ENCODE results near the gene SAV1.
"Not testable (repeated sequence)": the region's sequence is repeated elsewhere in the genome, so short reads cannot be mapped to it uniquely, and the experiment has no call there.

The SAV1 gene

DNA sequence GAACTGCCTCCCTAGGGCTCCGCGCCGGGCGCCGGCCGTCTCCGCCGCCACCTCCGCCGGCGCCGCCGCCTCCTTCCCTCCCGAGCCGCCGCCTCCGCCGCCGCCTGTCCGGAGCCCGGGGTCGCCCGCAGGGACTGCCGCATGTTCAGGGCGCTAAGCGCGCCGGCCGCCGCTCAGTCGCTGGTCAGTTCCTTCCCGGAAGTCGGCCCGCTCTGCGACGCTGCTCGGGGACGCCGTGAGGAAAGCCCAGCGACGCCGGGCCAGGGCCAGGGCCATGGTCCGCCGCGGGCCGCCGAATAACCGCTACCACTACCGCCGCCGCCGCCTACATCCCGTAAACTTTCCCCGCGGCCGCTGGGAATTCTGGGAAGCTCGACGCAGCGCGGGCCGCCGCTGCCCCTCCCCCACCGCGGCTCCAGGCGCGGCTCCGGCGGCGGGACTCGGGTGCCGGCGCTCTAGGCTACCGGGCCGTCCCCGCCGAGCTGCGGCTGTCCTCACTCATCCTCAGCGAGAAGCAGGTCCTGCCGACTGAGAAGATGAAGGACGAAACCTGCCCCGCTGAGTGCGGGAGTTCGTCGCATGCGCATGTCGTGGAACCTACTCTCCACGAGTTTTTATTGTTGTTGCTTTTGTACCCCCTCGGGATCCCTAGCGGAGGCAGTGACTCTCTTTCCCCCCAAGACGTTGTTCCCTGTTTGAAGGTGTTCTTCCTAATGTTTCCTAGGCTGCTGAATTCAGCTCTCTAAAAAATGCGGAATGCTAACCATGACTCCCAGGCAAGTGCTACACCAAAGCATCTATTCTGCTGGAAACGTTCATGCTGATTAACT is at the start of gene SAV1:
SAV1 (minus strand) TSS at position 311 of the 830 bp plus-strand sequence. CDS start 339 bp downstream, outside the sequence.
- DNase-seq: no peak

DNA sequence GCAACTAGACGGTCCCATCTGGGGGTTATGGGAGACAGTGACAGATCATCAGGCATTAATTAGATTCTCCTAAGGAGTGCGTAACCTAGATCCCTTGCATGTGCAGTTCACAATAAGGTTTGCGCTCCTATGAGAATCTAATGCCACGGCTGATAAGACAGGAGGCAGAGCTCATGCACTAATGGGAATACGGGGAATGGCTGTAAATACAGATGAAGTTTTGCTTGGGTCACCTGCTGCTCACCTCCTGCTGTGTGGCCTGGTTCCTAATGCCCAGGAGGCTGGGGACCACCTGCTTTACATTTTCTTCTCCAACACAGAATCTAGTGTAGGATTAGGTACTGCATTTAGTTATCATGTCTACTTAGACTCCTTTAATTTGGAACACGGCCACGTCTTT is 49.7 kb upstream of the SAV1 start:
- DNase-seq: no peak

DNA sequence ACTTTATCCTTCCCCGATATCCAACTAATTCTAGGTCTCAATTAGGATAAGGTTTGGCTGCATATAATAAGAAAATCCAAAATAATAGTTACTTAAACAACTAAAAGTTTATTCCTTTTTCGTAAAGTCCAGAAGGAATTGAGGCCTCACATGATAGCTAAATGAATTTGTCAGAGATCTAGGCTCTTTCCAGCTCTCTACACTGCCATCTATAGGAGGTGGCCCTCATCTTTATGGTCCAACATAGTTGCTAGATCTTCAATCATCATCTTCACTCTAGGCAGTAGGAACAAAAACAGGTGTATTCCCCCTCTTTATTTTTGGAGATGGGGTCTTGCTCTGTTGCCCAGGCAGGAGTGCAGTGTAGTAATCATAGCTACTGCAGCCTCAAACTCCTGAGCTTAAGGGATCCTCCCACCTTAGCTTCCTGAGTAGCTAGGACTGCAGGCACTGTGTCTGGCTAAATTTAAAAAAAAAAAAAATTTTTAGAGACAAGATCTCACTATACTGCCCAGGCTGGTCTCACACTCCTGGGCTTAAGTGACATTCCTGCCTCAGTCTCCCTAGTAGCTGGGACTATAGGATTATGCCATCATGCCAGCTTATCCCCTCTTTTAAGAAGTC is 46.5 kb upstream of the SAV1 start:
- no peak for DNase-seq

DNA sequence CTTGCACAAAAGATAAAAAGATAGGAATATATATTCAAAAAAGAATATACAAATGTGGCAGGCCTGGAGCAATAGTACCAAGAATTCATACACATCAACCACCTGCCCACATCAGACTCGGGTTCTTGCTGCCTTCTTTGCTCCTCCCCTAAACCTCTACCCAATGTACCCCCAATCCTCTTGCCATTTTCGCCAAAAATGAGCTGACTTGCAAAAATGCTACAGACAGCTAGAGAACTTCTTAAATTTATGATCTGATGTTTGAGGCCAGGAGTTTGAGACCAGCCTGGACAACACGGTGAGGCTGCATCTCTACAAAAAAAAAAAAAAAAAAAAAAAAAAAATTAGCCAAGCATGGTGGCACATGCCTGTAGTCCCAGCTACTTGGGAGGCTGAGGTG is 42.9 kb upstream of the SAV1 start:
- DNase-seq: no peak

DNA sequence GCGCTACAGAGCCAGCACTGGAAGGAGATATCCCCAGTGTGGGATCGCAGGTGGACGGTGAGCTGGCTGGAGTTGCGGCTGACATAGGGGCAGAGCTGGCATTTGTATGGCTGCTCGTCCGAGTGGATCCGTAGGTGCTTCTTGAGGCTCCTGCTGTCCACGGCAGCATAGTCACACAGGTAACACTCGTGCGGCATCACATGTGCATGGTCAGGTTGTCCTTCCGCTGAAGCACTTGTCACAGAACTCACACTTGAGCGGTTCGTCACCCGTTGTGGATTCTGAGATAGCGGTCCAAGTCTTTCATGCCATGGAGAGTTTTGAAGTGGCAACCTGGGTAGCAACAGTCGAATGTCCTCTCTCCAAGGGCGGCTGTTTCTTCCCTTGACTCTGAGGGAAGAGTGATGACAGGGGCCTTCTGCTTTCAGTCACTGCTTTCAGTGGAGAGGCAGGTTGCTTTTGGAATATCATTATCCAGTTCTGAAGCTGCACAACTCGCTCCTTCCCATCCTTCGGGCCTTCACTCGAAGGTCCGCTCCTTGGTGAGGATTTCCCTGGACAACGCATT is 37.0 kb upstream of the SAV1 start:
- DNase-seq: no peak

DNA sequence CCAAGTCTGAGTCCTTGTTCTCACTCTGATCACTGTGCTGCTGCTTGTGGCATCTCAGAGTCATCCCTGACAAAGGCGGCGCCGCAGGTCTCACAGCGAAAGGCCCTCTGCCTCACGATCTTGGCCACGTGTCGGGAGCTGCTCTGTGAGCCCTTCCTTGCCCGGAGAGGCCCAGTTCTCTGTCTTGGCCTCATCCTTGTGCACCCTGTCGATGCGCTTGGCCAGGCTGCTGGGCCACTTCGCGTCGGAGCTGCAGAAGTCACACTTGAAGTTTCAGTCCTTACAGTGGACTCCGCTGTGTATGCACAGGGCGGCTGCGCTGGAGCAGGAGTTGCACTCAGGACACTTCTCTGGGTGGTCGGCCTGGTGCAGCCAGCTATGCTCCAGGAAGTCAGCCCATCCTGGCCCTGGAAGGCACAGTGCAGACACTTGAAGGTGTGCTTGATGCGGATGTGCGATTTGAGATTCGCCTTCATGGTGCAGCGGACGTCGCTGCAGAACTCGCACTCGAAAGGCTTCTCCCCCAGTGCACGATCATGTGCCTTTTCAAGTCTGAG is 36.4 kb upstream of the SAV1 start:
- DNase-seq: no peak

DNA sequence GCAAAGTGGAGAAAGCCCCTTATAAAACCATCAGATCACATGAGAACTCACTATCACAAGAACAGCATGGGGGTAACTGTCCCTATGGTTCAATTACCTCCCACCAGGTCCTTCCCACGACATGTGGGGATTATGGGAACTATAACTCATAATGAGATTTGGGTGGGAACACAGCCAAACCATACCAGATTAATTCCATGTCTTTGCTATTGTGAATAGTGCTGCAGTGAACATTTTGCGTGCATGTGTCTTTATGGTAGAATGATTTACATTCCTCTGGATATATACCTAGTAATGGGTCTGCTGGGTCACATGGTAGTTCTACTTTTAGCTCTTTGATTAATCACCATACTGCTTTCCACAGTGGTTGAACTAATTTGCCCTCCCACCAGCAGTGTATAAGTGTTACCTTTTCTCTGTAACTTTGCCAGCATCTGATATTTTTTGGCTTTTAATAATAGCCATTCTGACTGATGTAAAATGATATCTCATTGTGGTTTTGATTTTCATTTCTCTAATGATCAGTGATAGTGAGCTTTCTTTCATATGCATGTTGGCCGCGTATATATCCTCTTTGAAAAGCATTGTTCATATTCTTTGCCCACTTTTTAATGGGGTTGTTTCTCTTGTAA is 29.7 kb upstream of the SAV1 start:
- DNase-seq: no peak

DNA sequence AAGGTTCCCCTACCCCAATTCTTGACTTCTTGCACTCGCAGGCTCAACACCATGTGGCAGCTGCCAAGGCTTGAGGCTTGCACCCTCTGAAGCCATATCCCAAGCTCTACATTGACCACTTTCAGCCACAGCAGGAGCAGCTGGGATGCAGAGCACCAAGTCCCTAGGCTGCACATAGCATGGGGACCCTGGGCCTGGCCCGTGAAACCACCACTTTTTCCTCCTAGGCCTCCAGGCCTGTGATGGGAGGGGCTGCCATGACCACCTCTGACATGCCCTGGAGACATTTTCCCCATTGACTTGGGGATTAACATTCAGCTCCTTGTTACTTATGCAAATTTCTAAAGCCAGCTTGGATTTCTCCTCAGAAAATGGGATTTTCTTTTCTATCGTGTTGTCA is 26.2 kb upstream of the SAV1 start:
- DNase-seq: not testable (repeated sequence)

DNA sequence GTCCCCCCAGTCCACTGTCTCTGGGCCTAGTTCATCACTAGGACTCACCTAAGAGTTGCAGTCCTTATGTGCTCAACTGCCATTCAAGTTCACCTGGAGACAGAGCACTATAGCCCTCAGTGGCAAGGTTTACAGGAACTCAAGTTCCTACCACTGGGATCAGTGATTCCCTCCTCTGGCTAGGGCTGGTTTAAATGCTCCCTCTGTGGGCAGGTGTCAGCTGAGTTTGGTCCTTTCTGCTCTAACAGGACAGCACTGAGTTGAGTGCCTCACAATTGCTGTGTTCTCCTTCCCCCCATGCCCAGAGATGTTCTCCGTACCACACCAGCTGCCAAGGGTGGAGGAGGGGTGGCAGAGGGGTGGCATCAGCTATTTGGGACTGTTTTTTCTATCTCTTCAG is 20.8 kb upstream of the SAV1 start:
- no peak for DNase-seq

DNA sequence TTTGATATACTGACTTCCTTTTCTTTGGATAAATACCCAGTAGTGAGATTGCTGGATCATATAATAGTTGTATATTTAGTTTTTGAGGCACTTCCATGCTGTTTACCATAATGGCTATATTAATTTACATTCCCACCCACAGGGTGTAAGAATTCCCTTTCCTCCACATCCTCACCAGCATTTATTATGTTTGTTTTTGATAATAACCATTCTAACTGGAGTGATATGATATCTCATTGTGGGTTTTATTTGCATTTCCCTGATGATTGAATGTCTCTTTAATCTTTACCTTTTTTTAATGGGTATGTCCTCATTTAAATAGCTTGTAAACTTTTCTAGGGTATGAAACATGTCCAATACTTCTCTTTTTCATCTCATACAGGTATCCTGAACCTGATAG is 11.6 kb upstream of the SAV1 start:
- no peak for DNase-seq

DNA sequence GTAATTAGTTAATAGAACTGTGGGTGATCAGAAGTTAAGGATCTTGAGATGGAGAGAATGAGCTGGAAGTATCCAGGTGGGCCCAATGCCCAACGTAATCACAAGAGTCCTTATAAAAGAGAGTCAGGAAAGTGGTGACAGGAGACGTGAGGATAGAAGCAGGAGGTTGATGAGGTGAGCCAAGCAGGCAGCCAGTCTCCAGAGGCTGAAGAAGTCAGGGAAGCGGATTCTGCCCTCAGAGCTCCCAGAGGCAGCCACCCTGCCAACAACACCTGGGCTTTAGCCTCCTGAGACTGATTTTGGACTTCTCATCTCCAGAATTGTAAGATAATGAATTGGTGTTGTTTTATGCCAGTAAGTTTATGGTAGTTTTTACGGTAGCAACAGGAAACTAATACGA is 10.1 kb upstream of the SAV1 start:
- DNase-seq: no peak

DNA sequence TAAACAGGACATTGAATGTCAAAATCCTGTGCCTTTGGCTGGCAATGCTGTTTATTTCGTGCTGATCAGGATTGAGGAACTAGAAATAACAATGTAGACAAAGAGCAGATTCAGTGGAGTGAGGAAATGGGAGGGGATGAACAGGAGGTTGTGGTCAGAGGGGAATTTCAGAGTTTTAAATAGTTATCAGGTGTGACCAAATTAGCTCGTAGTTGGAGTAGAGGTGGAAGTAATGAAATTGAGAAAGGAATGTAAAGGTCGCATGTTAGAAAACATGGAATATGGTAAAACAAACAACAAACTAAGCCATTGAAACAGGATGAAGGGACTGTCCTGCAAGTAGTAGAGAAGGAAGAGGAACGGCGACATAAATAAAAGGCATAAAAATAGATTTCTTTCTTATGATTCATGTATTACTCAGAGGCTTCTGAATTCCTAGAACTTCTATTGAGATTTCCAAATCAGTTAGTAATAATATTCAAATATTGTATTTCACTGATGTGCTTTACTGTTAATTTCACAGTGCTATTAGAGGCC is 9.5 kb upstream of the SAV1 start:
- DNase-seq: no peak

DNA sequence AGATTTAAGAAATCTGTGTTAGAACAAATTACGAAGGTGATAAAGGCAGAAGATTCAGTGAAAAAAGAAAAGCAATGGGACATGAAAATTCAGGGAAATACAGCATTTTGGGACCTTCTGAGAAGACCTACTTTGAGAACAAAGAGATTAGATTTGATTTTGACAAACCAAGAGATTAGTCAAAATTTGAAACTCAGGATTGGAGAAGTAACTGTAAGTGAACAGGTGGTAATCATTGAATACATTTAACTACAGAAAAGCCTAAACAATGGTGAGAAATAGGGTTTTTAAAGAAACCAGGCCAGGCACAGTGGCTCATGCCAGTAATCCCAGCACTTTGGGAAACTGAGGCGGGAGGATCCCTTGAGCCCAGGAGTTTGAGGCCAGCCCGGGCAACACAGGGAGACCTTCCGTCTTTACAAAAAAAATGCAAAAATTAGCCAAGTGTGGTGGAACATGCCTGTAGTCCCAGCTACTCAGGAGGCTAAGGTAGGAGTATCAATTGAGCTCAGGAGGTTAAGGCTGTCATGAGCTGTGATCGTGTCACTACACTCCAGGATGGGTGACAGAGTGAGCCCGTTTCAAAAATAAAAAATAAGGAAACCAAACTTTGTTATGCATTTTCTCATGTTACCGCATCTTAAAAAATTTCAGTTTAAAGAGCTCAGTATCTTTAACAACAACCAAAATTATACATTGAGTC is 8.9 kb upstream of the SAV1 start:
- no peak for DNase-seq

DNA sequence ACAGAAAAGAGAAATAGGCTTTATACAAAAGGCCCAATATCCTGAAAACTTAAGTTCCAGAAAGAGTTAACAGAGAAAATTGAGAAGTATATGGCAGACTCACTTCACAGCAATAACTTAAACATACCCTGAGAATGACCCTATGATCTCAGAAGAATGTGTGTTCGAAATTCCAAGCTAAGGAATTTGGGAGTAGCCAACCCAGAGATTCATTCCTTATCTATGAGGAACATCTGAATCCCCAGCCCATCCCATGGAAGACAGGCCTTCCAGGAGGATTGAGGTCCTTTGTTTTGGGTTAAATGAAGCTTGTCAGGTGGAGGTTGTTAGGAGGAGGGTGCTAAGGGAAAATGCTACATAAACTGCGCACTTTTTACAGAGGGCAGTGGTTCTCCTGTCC is 7.5 kb upstream of the SAV1 start:
- DNase-seq: no peak

DNA sequence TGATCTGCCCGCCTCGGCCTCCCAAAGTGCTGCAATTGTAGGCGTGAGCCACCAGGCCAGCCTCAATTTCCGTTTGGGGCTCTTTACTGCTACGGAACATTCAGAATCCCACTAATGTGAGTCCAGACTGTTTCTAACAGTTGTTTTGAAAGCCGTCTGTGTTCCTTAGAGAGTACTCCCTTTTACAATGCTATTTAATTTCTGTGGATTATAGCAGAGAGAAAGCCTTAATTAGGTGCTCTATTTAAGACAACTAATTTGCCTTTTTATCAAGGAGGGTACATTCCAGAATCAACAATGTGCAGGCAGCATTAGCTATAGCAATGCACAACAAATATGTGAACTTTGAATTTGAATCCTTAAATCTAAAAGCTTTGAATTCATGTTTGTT is 2.8 kb upstream of the SAV1 start:
- no peak for DNase-seq

DNA sequence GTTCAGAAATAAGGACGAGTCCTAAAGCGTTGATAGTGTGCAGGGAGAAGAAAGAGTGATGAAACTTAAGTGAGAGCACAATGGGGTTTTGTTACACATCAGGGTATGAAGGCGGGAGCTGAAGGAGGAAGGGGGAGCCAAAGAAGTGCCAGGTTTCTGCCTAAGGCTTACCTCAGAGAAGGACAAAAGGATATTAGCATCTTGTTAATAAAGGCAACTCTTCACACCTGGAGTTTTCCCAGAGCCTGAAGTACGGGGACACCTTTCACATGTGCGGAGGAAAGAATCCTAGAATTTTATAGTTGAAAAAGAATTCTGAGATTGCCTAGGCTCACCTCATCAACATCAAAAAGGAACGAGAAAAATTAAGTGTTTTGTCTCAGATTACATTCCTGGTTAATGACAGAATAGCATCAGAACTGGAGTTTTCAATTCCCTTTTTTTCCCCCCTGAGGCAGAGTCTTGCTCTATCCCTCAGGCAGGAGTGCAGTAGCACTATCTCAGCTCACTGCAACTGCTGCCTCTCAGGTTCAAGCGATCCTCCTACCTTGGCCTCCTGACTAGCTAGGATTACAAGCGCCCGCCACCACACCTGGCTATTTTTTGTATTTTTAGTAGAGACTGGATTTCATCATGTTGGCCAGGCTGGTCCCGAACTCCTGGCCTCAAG is 2.2 kb upstream of the SAV1 start:
- no peak for DNase-seq

DNA sequence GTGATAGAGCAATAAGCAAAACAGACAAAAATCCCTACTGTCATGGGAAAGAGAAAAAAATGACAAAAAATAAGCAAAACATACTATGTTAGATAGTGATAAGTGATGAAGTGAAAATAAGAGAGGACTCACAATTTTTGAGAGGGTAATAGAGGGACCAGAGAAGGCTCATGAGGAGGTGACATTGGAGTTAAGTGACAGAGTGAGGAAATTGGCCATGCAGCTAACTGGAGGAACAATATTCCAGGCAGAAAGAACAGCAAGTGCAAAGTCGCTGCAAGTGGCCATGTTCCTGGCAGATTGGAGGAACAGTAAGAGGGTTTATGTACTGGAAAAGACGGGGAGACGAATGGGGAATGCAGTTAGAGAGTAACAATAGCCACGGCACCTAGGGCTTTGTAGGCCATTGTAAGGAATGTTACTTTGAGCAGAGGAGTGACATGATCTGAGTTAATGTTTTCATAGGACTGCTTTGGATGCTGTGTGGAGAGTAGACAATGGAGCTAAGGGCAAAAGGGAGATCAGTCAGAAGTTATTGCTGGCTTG is 1.4 kb upstream of the SAV1 start:
- DNase-seq: no peak

DNA sequence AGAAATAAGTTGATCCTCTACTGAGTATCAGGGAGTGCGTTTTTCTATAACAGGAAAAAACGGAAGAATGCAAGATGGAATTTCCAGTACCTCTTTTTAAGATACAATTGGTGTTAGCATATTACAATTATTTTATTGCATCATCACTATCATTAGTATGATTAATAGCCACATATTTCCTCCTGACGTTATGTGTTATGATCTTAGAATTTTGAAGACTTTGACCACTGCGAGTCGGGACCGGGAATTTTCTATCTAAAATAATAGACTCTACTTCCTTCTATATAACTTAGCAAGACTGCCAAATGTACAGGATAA is 679 bp upstream of the SAV1 start:
- no peak for DNase-seq

DNA sequence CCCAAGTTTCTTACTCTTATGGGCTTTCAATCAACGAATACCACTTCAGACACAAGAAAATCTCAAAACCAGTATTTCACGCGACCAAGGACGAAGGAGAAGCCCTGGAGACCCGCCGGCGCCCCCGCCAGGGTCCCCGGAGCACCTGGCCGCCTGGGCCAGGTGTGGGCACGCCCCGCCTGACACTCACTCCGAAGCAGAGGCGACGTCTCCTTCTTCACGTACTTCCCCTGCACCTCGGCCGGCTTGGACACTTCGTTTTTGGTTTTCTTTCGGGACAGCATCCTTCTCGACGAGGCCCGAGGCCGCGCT is 466 bp downstream of the SAV1 start:
- no peak for DNase-seq

DNA sequence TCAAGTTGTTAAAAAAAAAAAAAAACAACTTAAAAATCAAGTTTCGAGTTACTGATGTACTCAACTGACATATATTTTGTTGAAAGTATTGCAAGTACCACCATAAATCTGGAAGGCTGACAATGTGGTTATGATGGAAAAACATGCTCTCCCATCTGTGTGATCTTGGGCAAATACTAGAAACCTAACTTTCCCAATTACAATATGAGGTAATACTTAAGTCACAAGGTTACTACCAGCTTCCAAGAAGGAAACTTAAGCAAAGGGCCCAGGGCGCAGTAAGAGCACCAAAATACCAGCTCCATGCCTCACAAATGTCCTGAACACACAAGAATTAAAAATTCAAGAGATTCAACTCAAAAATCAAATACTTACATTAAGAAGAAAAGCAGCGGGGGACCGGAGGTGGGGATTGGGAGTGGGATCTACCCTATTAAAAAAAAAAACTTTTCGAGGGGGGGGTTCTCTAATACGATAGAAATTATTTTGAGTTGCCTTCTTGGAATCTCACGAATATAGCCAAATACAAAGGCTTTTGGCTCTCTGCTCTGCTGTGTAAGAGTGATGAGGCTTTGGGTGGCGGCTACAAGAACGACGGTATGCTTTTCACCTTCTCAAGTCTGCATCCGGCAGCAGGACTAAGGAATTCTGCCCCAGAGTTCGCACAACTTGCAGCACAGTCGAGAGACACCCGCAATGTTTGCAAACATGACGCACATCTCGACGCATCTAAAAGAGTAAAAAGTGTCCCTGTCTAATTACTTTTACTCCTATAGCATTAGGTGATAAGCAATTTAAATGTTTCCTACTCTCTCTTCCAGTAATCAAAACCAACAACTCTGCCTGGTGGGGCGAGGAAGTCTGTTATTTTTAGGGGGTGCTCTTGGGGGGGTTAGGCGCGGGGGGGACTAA is 1.1 kb downstream of the SAV1 start:
- DNase-seq: no peak

DNA sequence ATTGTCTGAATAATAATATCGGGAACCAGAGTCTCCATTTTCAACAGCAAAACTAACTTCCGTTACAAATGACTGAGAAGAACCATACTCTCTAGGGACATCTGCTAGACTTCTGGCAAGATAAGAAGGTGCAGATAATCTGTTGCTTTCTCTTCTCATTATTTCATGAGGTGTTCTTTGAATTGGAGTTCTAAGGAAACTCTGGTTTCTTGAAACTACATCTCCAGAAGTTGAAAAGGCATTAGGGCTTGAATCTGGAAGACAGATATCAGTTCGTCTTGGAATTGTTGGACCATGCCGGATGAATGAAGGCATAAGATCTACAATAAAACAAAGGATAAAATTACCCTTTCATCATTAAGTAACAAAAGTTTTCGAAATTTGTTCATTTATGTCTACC is 2.8 kb downstream of the SAV1 start:
- not testable (repeated sequence) for DNase-seq

Measured in 8988T (cell line).